PFSK-1 (cell line): ENCODE data around the gene SAMD4B.

Experiments
- FOXP2 ChIP-seq: optimal IDR thresholded peaks from 2 replicates; pipeline ENCODE3; 2011; ENCODE audit warnings: borderline replicate concordance, control low read depth, inconsistent platforms; ENCODE audit not compliant: insufficient read depth; ENCODE audit errors: extremely low read length, extremely low read depth
- POLR2AphosphoS5 ChIP-seq: IDR thresholded peaks from 2 replicates; pipeline ENCODE4 v1.6.1; 2012; ENCODE audit warnings: low read depth, mild to moderate bottlenecking, control low read depth, low read length, moderate library complexity
- REST ChIP-seq, 2 experiments: IDR thresholded peaks; 2 replicates each; pipeline versions ENCODE4 v1.6.1 to v1.8.0; 2011 to 2012; ENCODE audit warnings: low read depth in 2 of 2, low read length in 2 of 2, control low read depth in 1 of 2, inconsistent platforms in 1 of 2, mild to moderate bottlenecking in 1 of 2, moderate library complexity in 1 of 2; ENCODE audit not compliant: insufficient read depth in 1 of 2
- SIN3A ChIP-seq: IDR thresholded peaks from 2 replicates; pipeline ENCODE4 v1.6.1; 2012; ENCODE audit warnings: mild to moderate bottlenecking, low read length, moderate library complexity, borderline replicate concordance; ENCODE audit not compliant: insufficient read depth
- TAF1 ChIP-seq: IDR thresholded peaks from 2 replicates; pipeline ENCODE4 v1.6.1; 2012; ENCODE audit warnings: low read length, control low read depth, borderline replicate concordance; ENCODE audit not compliant: insufficient read depth

Gene SAMD4B

GRCh38 chr19:39415111-39416046, 73.2 kb downstream of the SAMD4B start:
- no peak for TF ChIP-seq REST (IDR thresholded peaks at IDR 0.05; ENCODE audit: insufficient read depth in 1 of 2, low read depth in 2 of 2, low read length in 2 of 2)
- TF ChIP-seq TAF1: no peak
- TF ChIP-seq POLR2AphosphoS5: no peak
- no peak for TF ChIP-seq SIN3A

GRCh38 chr19:39416152-39417120, 74.2 kb downstream of the SAMD4B start:
- TF ChIP-seq REST (IDR thresholded peaks at IDR 0.05; ENCODE audit: insufficient read depth in 1 of 2, low read depth in 2 of 2, low read length in 2 of 2) (no peak), FOXP2 (no peak), TAF1 (no peak), SIN3A (no peak), POLR2AphosphoS5 (no peak)

GRCh38 chr19:39417463-39418181, 75.4 kb downstream of the SAMD4B start:
- TF ChIP-seq FOXP2 (no peak), SIN3A (no peak), REST (IDR thresholded peaks at IDR 0.05; ENCODE audit: insufficient read depth in 1 of 2, low read depth in 2 of 2, low read length in 2 of 2) (no peak), TAF1 (no peak), POLR2AphosphoS5 (no peak)

- TF ChIP-seq FOXP2: no peak
- no peak for TF ChIP-seq SIN3A
- TF ChIP-seq REST (IDR thresholded peaks at IDR 0.05; ENCODE audit: insufficient read depth in 1 of 2, low read depth in 2 of 2, low read length in 2 of 2): no peak
- TF ChIP-seq POLR2AphosphoS5: no peak
- TF ChIP-seq TAF1: no peak
These were observed 76.8 kb downstream of the SAMD4B start for GRCh38 chr19:39419003-39419402.
